NK-92 treated with Interleukin-12 subunit alpha and Interleukin-12 subunit beta, amount 100 ng/mL, for 24 hours (cell line): ENCODE measurements around the gene DHRS2.

Experiments used
- DNase-seq: peaks from one replicate; lab custom pipeline; 2025; lab: John Stamatoyannopoulos, UW

Gene DHRS2

GRCh38 chr14:23612802-23613201, 23.4 kb upstream of the DHRS2 start:
- no peak for DNase-seq

- no peak for DNase-seq
Measured at GRCh38 chr14:23613242-23614070, 22.7 kb upstream of the DHRS2 start.

- no peak for DNase-seq
Measured at GRCh38 chr14:23614395-23614828, 21.8 kb upstream of the DHRS2 start.

- DNase-seq: no peak
Measured at GRCh38 chr14:23615856-23616255, 20.3 kb upstream of the DHRS2 start.

GRCh38 chr14:23617539-23617938, 18.6 kb upstream of the DHRS2 start:
- no peak for DNase-seq

- DNase-seq: no peak
Measured at GRCh38 chr14:23618415-23618988, 17.7 kb upstream of the DHRS2 start.

GRCh38 chr14:23620177-23620702, 15.9 kb upstream of the DHRS2 start:
- DNase-seq: no peak

- no peak for DNase-seq
Measured at GRCh38 chr14:23621204-23621931, 14.8 kb upstream of the DHRS2 start.

GRCh38 chr14:23621932-23622730, 14.0 kb upstream of the DHRS2 start:
- no peak for DNase-seq

GRCh38 chr14:23622990-23623389, 13.2 kb upstream of the DHRS2 start:
- no peak for DNase-seq

GRCh38 chr14:23623962-23624361, 12.2 kb upstream of the DHRS2 start:
- DNase-seq: no peak

- no peak for DNase-seq
Measured at GRCh38 chr14:23624830-23625404, 11.2 kb upstream of the DHRS2 start.

GRCh38 chr14:23626946-23627345, 9.2 kb upstream of the DHRS2 start:
- DNase-seq: no peak

GRCh38 chr14:23627961-23628360, 8.2 kb upstream of the DHRS2 start:
- no peak for DNase-seq

- DNase-seq: no peak
Measured at GRCh38 chr14:23629204-23629603, 7.0 kb upstream of the DHRS2 start.

GRCh38 chr14:23629832-23630396, 6.2 kb upstream of the DHRS2 start:
- DNase-seq: no peak

- no peak for DNase-seq
Measured at GRCh38 chr14:23630687-23631086, 5.5 kb upstream of the DHRS2 start.

GRCh38 chr14:23631234-23631633, 4.9 kb upstream of the DHRS2 start:
- no peak for DNase-seq

- DNase-seq: peak; percentile 13
Measured at GRCh38 chr14:23631702-23632460, 4.3 kb upstream of the DHRS2 start.

GRCh38 chr14:23632461-23633159, 3.6 kb upstream of the DHRS2 start:
- DNase-seq: no peak
